PC-3 (cell line): ENCODE results near the gene BCR. TPM values are rescaled to one million over a fixed set of nuclear protein-coding genes. Genes with fewer than 3 reads are reported as not detected.
"Not testable (repeated sequence)": the region's sequence is repeated elsewhere in the genome, so short reads cannot be mapped to it uniquely, and the experiment has no call there.

Source experiments
- ATAC-seq: fragments of 200-7000 bp; cut with Tn5 transposase; 2 replicates; pipeline ENCODE4 v1.9.1; 2020; ENCODE audit warnings: mild to moderate bottlenecking, moderate library complexity
- BruUV-seq: library from RNA; stranded (reverse); fragments of 400-500 nt; replicated peaks from 2 replicates; lab custom pipeline; 2021; lab: Mats Ljungman, UMichigan
- CTCF ChIA-PET: fragments of 300-600 bp; sonication (Branson Sonifier 250); formaldehyde crosslinking; loops from one replicate; lab custom pipeline; 2022; ENCODE audit warnings: antibody characterized with exemption; lab: Charles Lee
- POLR2A ChIA-PET: fragments of 300-600 bp; sonication (Branson Sonifier 250); formaldehyde crosslinking; loops from one replicate; lab custom pipeline; 2022; ENCODE audit warnings: antibody characterized with exemption; ENCODE audit not compliant: unreplicated experiment; lab: Charles Lee
- DNase-seq: peaks from one replicate; pipeline ENCODE4 v3.0.0-alpha.2; 2015
- H2AFZ ChIP-seq: fragments of 300-600 bp; sonication (generic); 2 replicates; pipeline ENCODE4 v1.6.0; 2016; ENCODE audit warnings: antibody characterized with exemption, low read length
- H3F3A ChIP-seq: fragments of 300-600 bp; sonication (generic); one replicate; pipeline ENCODE4 v1.6.0; 2017; ENCODE audit warnings: antibody characterized with exemption, low read length, control low read depth, mild to moderate bottlenecking; ENCODE audit not compliant: unreplicated experiment
- H3K27ac ChIP-seq: fragments of 300-600 bp; sonication (generic); 2 replicates; pipeline ENCODE4 v1.5.1; 2016; ENCODE audit warnings: mild to moderate bottlenecking, low read length
- H3K27me3 ChIP-seq: fragments of 300-600 bp; sonication (generic); 2 replicates; pipeline ENCODE4 v1.6.1; 2016; ENCODE audit warnings: low read length, mixed read lengths
- H3K36me3 ChIP-seq: fragments of 300-600 bp; sonication (generic); 2 replicates; pipeline ENCODE4 v1.6.1; 2016; ENCODE audit warnings: low read depth, mixed run types, low read length, mixed read lengths
- H3K4me1 ChIP-seq: fragments of 300-600 bp; sonication (generic); 2 replicates; pipeline ENCODE4 v1.5.1; 2016; ENCODE audit warnings: low read length; ENCODE audit not compliant: insufficient read depth
- H3K4me2 ChIP-seq: fragments of 300-600 bp; sonication (generic); 2 replicates; pipeline ENCODE4 v1.6.0; 2016; ENCODE audit warnings: low read length
- H3K4me3 ChIP-seq: fragments of 300-600 bp; sonication (generic); 2 replicates; pipeline ENCODE4 v1.5.1; 2016; ENCODE audit warnings: mild to moderate bottlenecking, low read length, mixed read lengths
- H3K79me2 ChIP-seq: fragments of 300-600 bp; sonication (generic); 2 replicates; pipeline ENCODE4 v1.6.1; 2017; ENCODE audit warnings: low read length, mixed read lengths
- H3K9ac ChIP-seq: fragments of 300-600 bp; sonication (generic); 2 replicates; pipeline ENCODE4 v1.6.0; 2016; ENCODE audit warnings: mild to moderate bottlenecking, low read length
- H3K9me2 ChIP-seq: fragments of 300-600 bp; sonication (generic); replicated peaks from 2 replicates; pipeline ENCODE4 v1.6.1; 2016; ENCODE audit warnings: mixed run types, low read length, mixed read lengths
- H3K9me3 ChIP-seq: fragments of 300-600 bp; sonication (generic); 2 replicates; pipeline ENCODE4 v1.6.1; 2016; ENCODE audit warnings: low read length, mixed read lengths
- H4K20me1 ChIP-seq: fragments of 300-600 bp; sonication (generic); 2 replicates; pipeline ENCODE4 v1.6.1; 2016; ENCODE audit warnings: low read length, mixed read lengths
- EZH2 ChIP-seq: fragments of 300-600 bp; sonication (generic); IDR thresholded peaks from one replicate; pipeline ENCODE4 v1.6.1; 2017; ENCODE audit warnings: antibody characterized with exemption, mild to moderate bottlenecking, low read length; ENCODE audit not compliant: unreplicated experiment
- EZH2phosphoT487 ChIP-seq: fragments of 300-600 bp; sonication (generic); IDR thresholded peaks from 2 replicates; pipeline ENCODE4 v1.6.1; 2018; ENCODE audit warnings: mild to moderate bottlenecking, antibody characterized with exemption, low read length, borderline replicate concordance
- intact Hi-C: fragments of 100-400 bp; cut with micrococcal nuclease; formaldehyde crosslinking; loops from 2 replicates; pipeline ENCODE4 v1.9.0; 2023
- total RNA-seq: library from RNA; depleted of rRNA; stranded (reverse); fragments of >200 nt; gene quantifications from 2 replicates; pipeline ENCODE4 v1.2.3, GENCODE V29; 2014
- TF ChIP-seq, protein P1 (sequence below): fragments of 300-600 bp; sonication (generic); conservative IDR thresholded peaks from 2 replicates; pipeline ENCODE4 v1.5.1; 2017; ENCODE audit warnings: antibody characterized with exemption, low read depth, mild to moderate bottlenecking, low read length

The BCR gene
- total RNA-seq, 1 experiment from 2014 or later, result 36.8 TPM

DNA sequence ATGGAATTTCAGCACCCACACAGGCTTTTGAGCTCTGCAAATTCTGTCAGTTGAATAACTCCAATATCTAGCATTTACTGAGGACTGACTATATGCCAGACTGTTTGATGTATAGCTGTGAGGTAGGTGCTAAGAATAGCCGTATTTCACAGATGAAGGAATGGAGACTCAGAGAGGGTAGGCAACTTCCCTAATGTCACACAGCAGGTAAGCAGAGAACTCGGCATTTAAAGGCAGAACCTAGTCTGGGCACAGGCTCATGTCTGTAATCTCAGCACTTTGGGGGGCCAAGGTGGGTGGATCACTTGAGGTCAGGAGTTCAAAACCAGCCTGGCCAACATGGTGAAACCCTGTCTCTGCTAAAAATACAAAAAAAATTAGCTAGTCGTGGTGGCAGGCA lies 184.1 kb downstream of the BCR start:
- no peak for ATAC-seq
- no peaks in the 10 kb centered on the region for H3K9me3 ChIP-seq
- no peaks in the 10 kb centered on the region for H3K9me2 ChIP-seq
- TF ChIP-seq, protein P1, sequence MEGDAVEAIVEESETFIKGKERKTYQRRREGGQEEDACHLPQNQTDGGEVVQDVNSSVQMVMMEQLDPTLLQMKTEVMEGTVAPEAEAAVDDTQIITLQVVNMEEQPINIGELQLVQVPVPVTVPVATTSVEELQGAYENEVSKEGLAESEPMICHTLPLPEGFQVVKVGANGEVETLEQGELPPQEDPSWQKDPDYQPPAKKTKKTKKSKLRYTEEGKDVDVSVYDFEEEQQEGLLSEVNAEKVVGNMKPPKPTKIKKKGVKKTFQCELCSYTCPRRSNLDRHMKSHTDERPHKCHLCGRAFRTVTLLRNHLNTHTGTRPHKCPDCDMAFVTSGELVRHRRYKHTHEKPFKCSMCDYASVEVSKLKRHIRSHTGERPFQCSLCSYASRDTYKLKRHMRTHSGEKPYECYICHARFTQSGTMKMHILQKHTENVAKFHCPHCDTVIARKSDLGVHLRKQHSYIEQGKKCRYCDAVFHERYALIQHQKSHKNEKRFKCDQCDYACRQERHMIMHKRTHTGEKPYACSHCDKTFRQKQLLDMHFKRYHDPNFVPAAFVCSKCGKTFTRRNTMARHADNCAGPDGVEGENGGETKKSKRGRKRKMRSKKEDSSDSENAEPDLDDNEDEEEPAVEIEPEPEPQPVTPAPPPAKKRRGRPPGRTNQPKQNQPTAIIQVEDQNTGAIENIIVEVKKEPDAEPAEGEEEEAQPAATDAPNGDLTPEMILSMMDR, result no peak
- TF ChIP-seq EZH2, result no peak
- TF ChIP-seq EZH2phosphoT487, result no peak
- ChIA-PET CTCF (no interaction called here), POLR2A (no interaction called here)
- no TSS peak for BruUV-seq
- no peak overlapping the region for H3K27ac ChIP-seq
- peaks cover 16% of the 10 kb centered on the region; the same call in 1 of the 2 replicates for H3K27me3 ChIP-seq
- H3K79me2 ChIP-seq, result no peaks in the 10 kb centered on the region
- H3K36me3 ChIP-seq, result no peaks in the 10 kb centered on the region
- H3K4me2 ChIP-seq, result no peak overlapping the region
- H3K4me3 ChIP-seq, result no peak overlapping the region
- intact Hi-C loops, result no loop called here
- no peaks in the 10 kb centered on the region for H3F3A ChIP-seq
- no peak overlapping the region for H2AFZ ChIP-seq
- no peaks in the 10 kb centered on the region for H3K4me1 ChIP-seq
- no peak overlapping the region for H3K9ac ChIP-seq
- DNase-seq, result no peak
- no peaks in the 10 kb centered on the region for H4K20me1 ChIP-seq

DNA sequence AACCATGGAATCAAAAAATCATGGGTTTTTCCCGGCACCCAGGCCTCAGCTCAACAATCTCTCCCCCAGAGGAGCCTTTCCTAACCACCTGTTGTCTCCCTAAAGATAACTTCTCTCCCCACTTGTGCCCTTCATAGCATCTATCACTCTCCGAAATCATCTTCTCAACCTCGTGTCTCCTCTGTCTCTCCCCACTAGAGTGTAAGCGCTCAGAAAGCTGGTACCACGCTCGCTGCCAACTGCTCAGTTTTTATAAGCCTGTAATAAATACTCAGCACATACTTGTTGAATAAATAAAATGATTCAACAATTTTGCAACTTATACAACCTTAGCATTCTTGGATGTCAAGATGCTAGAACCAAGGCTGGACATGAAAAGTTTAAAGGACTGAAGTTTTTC lies 185.2 kb downstream of the BCR start:
- Histone ChIP-seq H3K9me3 (no peaks in the 10 kb centered on the region), H3K4me1 (no peaks in the 10 kb centered on the region), H4K20me1 (no peaks in the 10 kb centered on the region), H3K4me3 (no peak overlapping the region), H3K36me3 (no peaks in the 10 kb centered on the region), H3K9ac (no peak overlapping the region), H3K9me2 (no peaks in the 10 kb centered on the region), H3K27me3 (peaks cover 23% of the 10 kb centered on the region; the same call in 1 of the 2 replicates), H2AFZ (no peak overlapping the region), H3K27ac (no peak overlapping the region), H3K79me2 (no peaks in the 10 kb centered on the region), H3F3A (no peaks in the 10 kb centered on the region), H3K4me2 (no peak overlapping the region)
- ChIA-PET CTCF (no interaction called here), POLR2A (no interaction called here)
- BruUV-seq, result no TSS peak
- TF ChIP-seq, protein P1, result no peak
- ATAC-seq (no peak), DNase-seq (peak; percentile 8)
- intact Hi-C loops, result no loop called here

DNA sequence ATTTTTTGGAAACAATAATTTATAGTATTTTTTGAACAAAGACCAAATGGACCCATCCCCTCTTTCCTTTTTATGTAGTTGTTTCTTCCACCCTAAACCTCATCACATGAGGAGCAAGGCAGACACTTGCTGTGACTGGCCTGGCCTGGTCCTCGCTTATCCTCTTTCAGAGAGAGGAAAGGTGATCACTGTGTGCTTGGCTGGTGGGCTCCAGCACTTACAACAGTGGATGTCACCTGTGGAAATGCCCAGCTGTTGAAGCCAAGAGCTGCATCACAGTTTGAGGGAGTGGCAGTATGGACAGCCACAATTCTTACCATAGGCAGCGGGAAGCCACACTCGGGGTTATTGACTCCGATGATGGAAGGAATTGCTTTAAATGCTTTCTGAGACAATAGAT lies 185.7 kb downstream of the BCR start:
- H3K36me3 ChIP-seq, result no peaks in the 10 kb centered on the region
- TF ChIP-seq, protein P1, result no peak
- no peak for TF ChIP-seq EZH2phosphoT487
- no peak for TF ChIP-seq EZH2
- H3F3A ChIP-seq, result no peaks in the 10 kb centered on the region
- ChIA-PET CTCF (no interaction called here), POLR2A (no interaction called here)
- no peaks in the 10 kb centered on the region for H4K20me1 ChIP-seq
- DNase-seq, result no peak
- H3K27me3 ChIP-seq, result peaks cover 23% of the 10 kb centered on the region; the same call in 1 of the 2 replicates
- no peaks in the 10 kb centered on the region for H3K79me2 ChIP-seq
- H3K4me3 ChIP-seq, result no peak overlapping the region
- intact Hi-C loops, result no loop called here
- ATAC-seq, result no peak
- H2AFZ ChIP-seq, result no peak overlapping the region
- H3K27ac ChIP-seq, result no peak overlapping the region
- no peaks in the 10 kb centered on the region for H3K4me1 ChIP-seq
- no TSS peak for BruUV-seq
- H3K9me3 ChIP-seq, result no peaks in the 10 kb centered on the region
- no peaks in the 10 kb centered on the region for H3K9me2 ChIP-seq
- no peak overlapping the region for H3K9ac ChIP-seq
- H3K4me2 ChIP-seq, result no peak overlapping the region

DNA sequence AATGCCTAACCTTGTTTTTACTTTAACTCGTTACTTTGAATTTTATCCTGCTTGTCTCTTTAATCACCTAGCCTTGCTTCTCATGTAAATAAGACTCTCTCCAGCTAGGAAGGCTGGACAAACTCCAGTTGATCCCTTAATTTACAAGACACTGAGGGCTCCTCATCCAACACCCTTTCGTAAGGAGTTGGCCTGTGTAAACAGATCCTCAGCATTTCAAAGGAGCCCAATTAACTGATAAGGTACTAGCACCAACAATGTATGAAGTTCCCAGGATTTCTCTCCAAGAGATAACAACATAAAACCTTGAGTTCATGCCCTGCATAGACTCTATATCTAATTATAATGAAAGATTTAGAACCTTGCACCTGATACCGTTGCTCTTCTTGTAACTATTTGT lies 186.9 kb downstream of the BCR start:
- H4K20me1 ChIP-seq, H3K9ac ChIP-seq, H3K79me2 ChIP-seq, ATAC-seq, CTCF ChIA-PET, intact Hi-C loops, H3K9me3 ChIP-seq, H3K27ac ChIP-seq, H2AFZ ChIP-seq, H3K9me2 ChIP-seq, DNase-seq, H3K4me1 ChIP-seq, H3K4me2 ChIP-seq, H3F3A ChIP-seq, H3K4me3 ChIP-seq, H3K36me3 ChIP-seq, BruUV-seq: not testable (repeated sequence)
- H3K27me3 ChIP-seq, result peaks cover 23% of the 10 kb centered on the region; the same call in 1 of the 2 replicates
- POLR2A ChIA-PET, result interaction anchor here (0.6 kb wide), 1 partner anchor 455 kb away, joined by 3 read pairs; no protein-coding TSS in a partner anchor
